Transverse colon (tissue), 4 donors: Measurements from ENCODE around the gene SLC30A1.
A peak's percentile ranks its signal among the peaks of the same experiment; 100 is the strongest.

Source experiments
- POLR2A ChIP-seq: fragments of 450-650 bp; IDR thresholded peaks from one replicate; pipeline ENCODE4 v1.6.1; 2016; ENCODE audit warnings: antibody characterized with exemption, mild to moderate bottlenecking, moderate library complexity
- POLR2AphosphoS5 ChIP-seq, 3 donors: sonication (generic); formaldehyde crosslinking; IDR thresholded peaks; one replicate each; pipeline ENCODE4 v1.6.1; 2016; ENCODE audit warnings: antibody characterized with exemption in 3 of 3
- TF ChIP-seq, protein P1 (sequence below), 5 experiments: fragments of 200-600 bp in 3 of 5; fragments of 450-650 bp in 2 of 5; sonication (generic) in 3 of 5; IDR thresholded peaks; 1 replicate in 2 of 5; 2 replicates in 3 of 5; pipeline ENCODE4 v1.5.1; 2016 to 2017; ENCODE audit warnings: antibody characterized with exemption in 5 of 5, inconsistent platforms in 3 of 5, mild to moderate bottlenecking in 2 of 5, moderate library complexity in 1 of 5

DNA sequence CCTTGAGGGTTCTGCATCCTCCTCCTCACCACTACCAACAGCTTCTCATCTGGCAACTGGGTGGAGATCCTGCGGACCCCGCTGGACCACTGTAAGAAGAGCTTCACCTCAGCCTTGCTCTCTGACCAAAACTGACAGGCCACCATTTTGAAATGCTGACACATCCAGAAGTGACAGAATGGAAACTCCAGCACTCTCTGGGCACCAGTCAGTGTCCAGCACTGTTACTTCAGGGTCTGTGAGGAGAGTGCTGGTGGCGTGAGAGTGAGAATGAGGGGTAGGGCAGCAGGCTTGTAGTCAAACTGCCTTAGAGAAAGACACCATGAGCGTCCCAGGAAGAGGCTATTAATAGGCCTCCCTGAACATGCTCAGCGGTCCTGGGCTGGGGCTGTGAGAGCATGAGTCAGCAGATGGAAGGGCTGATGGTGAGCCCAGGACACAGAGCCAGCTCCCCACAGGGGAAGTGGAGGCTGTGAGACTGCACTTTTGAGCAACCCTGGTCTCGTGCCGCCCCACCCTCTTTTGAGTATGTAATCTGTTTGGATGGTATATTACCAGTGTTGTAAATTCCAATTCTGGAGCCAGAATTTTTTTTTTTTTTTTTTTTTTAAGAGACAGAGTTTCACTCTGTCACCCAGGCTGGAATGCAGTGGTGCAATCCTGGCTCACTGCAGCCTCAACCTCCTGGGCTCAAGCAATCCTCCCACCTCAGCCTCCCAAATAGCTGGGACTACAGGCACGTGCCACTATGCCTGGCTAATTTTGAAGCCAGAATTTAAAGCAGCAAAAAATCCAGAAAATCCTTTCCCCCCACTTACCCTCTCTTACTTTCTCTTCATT lies 34.4 kb upstream of the SLC30A1 start:
- TF ChIP-seq, protein P1, sequence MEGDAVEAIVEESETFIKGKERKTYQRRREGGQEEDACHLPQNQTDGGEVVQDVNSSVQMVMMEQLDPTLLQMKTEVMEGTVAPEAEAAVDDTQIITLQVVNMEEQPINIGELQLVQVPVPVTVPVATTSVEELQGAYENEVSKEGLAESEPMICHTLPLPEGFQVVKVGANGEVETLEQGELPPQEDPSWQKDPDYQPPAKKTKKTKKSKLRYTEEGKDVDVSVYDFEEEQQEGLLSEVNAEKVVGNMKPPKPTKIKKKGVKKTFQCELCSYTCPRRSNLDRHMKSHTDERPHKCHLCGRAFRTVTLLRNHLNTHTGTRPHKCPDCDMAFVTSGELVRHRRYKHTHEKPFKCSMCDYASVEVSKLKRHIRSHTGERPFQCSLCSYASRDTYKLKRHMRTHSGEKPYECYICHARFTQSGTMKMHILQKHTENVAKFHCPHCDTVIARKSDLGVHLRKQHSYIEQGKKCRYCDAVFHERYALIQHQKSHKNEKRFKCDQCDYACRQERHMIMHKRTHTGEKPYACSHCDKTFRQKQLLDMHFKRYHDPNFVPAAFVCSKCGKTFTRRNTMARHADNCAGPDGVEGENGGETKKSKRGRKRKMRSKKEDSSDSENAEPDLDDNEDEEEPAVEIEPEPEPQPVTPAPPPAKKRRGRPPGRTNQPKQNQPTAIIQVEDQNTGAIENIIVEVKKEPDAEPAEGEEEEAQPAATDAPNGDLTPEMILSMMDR (IDR thresholded peaks at IDR 0.05): no peak
- TF ChIP-seq POLR2AphosphoS5 (IDR thresholded peaks at IDR 0.05): peak in 2 of 3 donors; percentile 27 to 32
- TF ChIP-seq POLR2A: no peak
